ENCODE data around the gene KCNQ4.

KCNQ4 gene

GRCh38 chr1:40783001-40783905, at the start of gene KCNQ4:
TSS of gene KCNQ4 (plus strand) at chr1:40783787. CDS start at chr1:40784094, 307 bp downstream.
- peak; percentile 41 for DNase-seq

- DNase-seq, result no peak
Measured at GRCh38 chr1:40734882-40735628, 48.5 kb upstream of the KCNQ4 start.

GRCh38 chr1:40736085-40736531, 47.5 kb upstream of the KCNQ4 start:
- no peak for DNase-seq

- DNase-seq, result no peak
Measured at GRCh38 chr1:40738831-40739230, 44.8 kb upstream of the KCNQ4 start.

- DNase-seq, result no peak
Measured at GRCh38 chr1:40739455-40740008, 44.1 kb upstream of the KCNQ4 start.

- no peak for DNase-seq
Measured at GRCh38 chr1:40740039-40740996, 43.3 kb upstream of the KCNQ4 start.

GRCh38 chr1:40740997-40741736, 42.4 kb upstream of the KCNQ4 start:
- no peak for DNase-seq

GRCh38 chr1:40742363-40743061, 41.1 kb upstream of the KCNQ4 start:
- DNase-seq, result no peak

- DNase-seq, result no peak
Measured at GRCh38 chr1:40743452-40743851, 40.1 kb upstream of the KCNQ4 start.

- DNase-seq, result no peak
Measured at GRCh38 chr1:40743860-40744259, 39.7 kb upstream of the KCNQ4 start.

- DNase-seq, result no peak
Measured at GRCh38 chr1:40745176-40745575, 38.4 kb upstream of the KCNQ4 start.

- DNase-seq, result no peak
Measured at GRCh38 chr1:40746344-40747090, 37.1 kb upstream of the KCNQ4 start.

GRCh38 chr1:40748841-40749718, 34.5 kb upstream of the KCNQ4 start:
- no peak for DNase-seq

GRCh38 chr1:40749817-40750216, 33.8 kb upstream of the KCNQ4 start:
- no peak for DNase-seq

GRCh38 chr1:40750451-40750908, 33.1 kb upstream of the KCNQ4 start:
- DNase-seq, result no peak

GRCh38 chr1:40751802-40752201, 31.8 kb upstream of the KCNQ4 start:
- DNase-seq, result no peak

- no peak for DNase-seq
Measured at GRCh38 chr1:40753142-40753882, 30.3 kb upstream of the KCNQ4 start.

GRCh38 chr1:40754201-40754600, 29.4 kb upstream of the KCNQ4 start:
- no peak for DNase-seq

Data from NCI-H345 (cell line).